ENCODE measurements around the gene RPUSD3.
"Not testable (repeated sequence)": the region's sequence is repeated elsewhere in the genome, so short reads cannot be mapped to it uniquely, and the experiment has no call there.

The RPUSD3 gene

GRCh38 chr3:9852528-9852927, 8.7 kb upstream of the RPUSD3 start:
- Mint-ChIP-seq H3K9me3 (no peaks in the 10 kb centered on the region), H3K4me3 (no peak overlapping the region), H3K4me1 (peaks cover 20% of the 10 kb centered on the region), H3K27ac (no peak overlapping the region), H3K27me3 (ENCODE audit: low read depth, poor library complexity) (peaks cover 32% of the 10 kb centered on the region), H3K36me3 (ENCODE audit: low read depth) (no peaks in the 10 kb centered on the region)
- no peak for DNase-seq
- no peak for TF ChIP-seq CTCF (IDR thresholded peaks at IDR 0.05)

- not testable (repeated sequence) for H3K36me3 Mint-ChIP-seq (ENCODE audit: low read depth); H3K27ac Mint-ChIP-seq; DNase-seq; H3K9me3 Mint-ChIP-seq; H3K4me3 Mint-ChIP-seq
- Mint-ChIP-seq H3K27me3 (ENCODE audit: low read depth, poor library complexity) (peaks cover 32% of the 10 kb centered on the region), H3K4me1 (peaks cover 20% of the 10 kb centered on the region)
These were observed 8.1 kb upstream of the RPUSD3 start for GRCh38 chr3:9851926-9852325.

- not testable (repeated sequence) for DNase-seq; H3K27ac Mint-ChIP-seq; H3K36me3 Mint-ChIP-seq (ENCODE audit: low read depth); H3K9me3 Mint-ChIP-seq; H3K4me3 Mint-ChIP-seq
- Mint-ChIP-seq H3K27me3 (ENCODE audit: low read depth, poor library complexity) (peaks cover 35% of the 10 kb centered on the region), H3K4me1 (peaks cover 20% of the 10 kb centered on the region)
These were observed 7.6 kb upstream of the RPUSD3 start for GRCh38 chr3:9851383-9851782.

- DNase-seq; H3K4me3 Mint-ChIP-seq; H3K9me3 Mint-ChIP-seq; H3K27ac Mint-ChIP-seq; H3K36me3 Mint-ChIP-seq (ENCODE audit: low read depth): not testable (repeated sequence)
- Mint-ChIP-seq H3K4me1 (peaks cover 14% of the 10 kb centered on the region), H3K27me3 (ENCODE audit: low read depth, poor library complexity) (peaks cover 35% of the 10 kb centered on the region)
- TF ChIP-seq CTCF (IDR thresholded peaks at IDR 0.05): peak; percentile 57
These were observed 5.1 kb upstream of the RPUSD3 start for GRCh38 chr3:9848860-9849259.

- Mint-ChIP-seq H3K27me3 (ENCODE audit: low read depth, poor library complexity) (peaks cover 28% of the 10 kb centered on the region), H3K4me1 (peaks cover 14% of the 10 kb centered on the region)
- not testable (repeated sequence) for H3K36me3 Mint-ChIP-seq (ENCODE audit: low read depth); H3K9me3 Mint-ChIP-seq; H3K27ac Mint-ChIP-seq; H3K4me3 Mint-ChIP-seq; DNase-seq
These were observed 4.1 kb upstream of the RPUSD3 start for GRCh38 chr3:9847870-9848269.

- H3K4me3 Mint-ChIP-seq: no peak overlapping the region
- peaks cover 6% of the 10 kb centered on the region for H3K36me3 Mint-ChIP-seq (ENCODE audit: low read depth)
- DNase-seq: no peak
- H3K27me3 Mint-ChIP-seq (ENCODE audit: low read depth, poor library complexity): peaks cover 20% of the 10 kb centered on the region
- peaks cover 23% of the 10 kb centered on the region for H3K4me1 Mint-ChIP-seq
- no peak overlapping the region for H3K27ac Mint-ChIP-seq
- no peaks in the 10 kb centered on the region for H3K9me3 Mint-ChIP-seq
- no peak for TF ChIP-seq CTCF (IDR thresholded peaks at IDR 0.05)
These were observed 3.2 kb upstream of the RPUSD3 start for GRCh38 chr3:9846931-9847488.

- Mint-ChIP-seq H3K36me3 (ENCODE audit: low read depth) (peaks cover 13% of the 10 kb centered on the region), H3K27me3 (ENCODE audit: low read depth, poor library complexity) (peaks cover 17% of the 10 kb centered on the region), H3K4me1 (peaks cover 24% of the 10 kb centered on the region), H3K9me3 (no peaks in the 10 kb centered on the region), H3K4me3 (no peak overlapping the region), H3K27ac (no peak overlapping the region)
- TF ChIP-seq CTCF (IDR thresholded peaks at IDR 0.05): no peak
- DNase-seq: peak; percentile 33
These were observed 2.4 kb upstream of the RPUSD3 start for GRCh38 chr3:9846231-9846630.

All from nephron progenitor cell (in vitro differentiated cells).